ENCODE data around the gene MORN1. TPM values are rescaled to one million over a fixed set of nuclear protein-coding genes. Genes with fewer than 3 reads are reported as not detected.

The MORN1 gene
- total and polyA plus RNA-seq, 8 donors: 2.6 to 18.1 (median 5.7) TPM

GRCh38 chr1:2304921-2305681 lies 86.3 kb downstream of the MORN1 start:
- intact Hi-C loops (cut with DNase I; ENCODE audit: low total_unique reads): loop anchor here (10.0 kb wide), 1 partner anchor 100 kb away; no protein-coding TSS in a partner anchor
- Histone ChIP-seq H3K27ac (peak overlapping the region in 2 of 5 donors; percentile 39 to 44), H3K27me3 (no peaks in the 10 kb centered on the region), H3K4me1 (peaks cover 17 to 58% (median 35%) of the 10 kb centered on the region in 4 donors), H3K4me3 (no peak overlapping the region), H3K9me3 (no peaks in the 10 kb centered on the region), H3K36me3 (peaks cover 60 to 73% (median 66%) of the 10 kb centered on the region in 4 donors)
- 86 to 91% (median 91%) methylated on average over 47 to 49 of the region's 49 CpGs for WGBS, 5 donors
- DNase-seq: peak in 1 of 2 donors; percentile 63
- TF ChIP-seq EP300 (IDR thresholded peaks at IDR 0.05): no peak
- no peak for TF ChIP-seq POLR2A (IDR thresholded peaks at IDR 0.05)
- no peak for TF ChIP-seq CTCF (IDR thresholded peaks at IDR 0.05)
- no peak for TF ChIP-seq POLR2AphosphoS5 (IDR thresholded peaks at IDR 0.05)

GRCh38 chr1:2304282-2304681 lies 87.1 kb downstream of the MORN1 start:
- TF ChIP-seq EP300 (IDR thresholded peaks at IDR 0.05): no peak
- no peak for TF ChIP-seq POLR2A (IDR thresholded peaks at IDR 0.05)
- TF ChIP-seq CTCF (IDR thresholded peaks at IDR 0.05): no peak
- TF ChIP-seq POLR2AphosphoS5 (IDR thresholded peaks at IDR 0.05): no peak
- Histone ChIP-seq H3K27me3 (no peaks in the 10 kb centered on the region), H3K4me1 (peaks cover 24 to 62% (median 42%) of the 10 kb centered on the region in 4 donors), H3K4me3 (no peak overlapping the region), H3K27ac (peak overlapping the region in 1 of 5 donors; percentile 39), H3K9me3 (no peaks in the 10 kb centered on the region), H3K36me3 (peaks cover 59 to 73% (median 66%) of the 10 kb centered on the region in 4 donors)
- DNase-seq: no peak
- intact Hi-C loops (cut with DNase I; ENCODE audit: low total_unique reads): loop anchor here (10.0 kb wide), 1 partner anchor 99 kb away; no protein-coding TSS in a partner anchor
- 90 to 93% (median 90%) methylated on average over 20 to 22 of the region's 22 CpGs for WGBS, 5 donors

- H3K4me3 ChIP-seq: no peak overlapping the region
- intact Hi-C loops (cut with DNase I; ENCODE audit: low total_unique reads): loop anchor here (10.0 kb wide), 1 partner anchor 99 kb away; no protein-coding TSS in a partner anchor
- DNase-seq: no peak
- 91 to 96% (median 93%) methylated on average over 25 to 26 of the region's 26 CpGs for WGBS, 5 donors
- H3K9me3 ChIP-seq: no peaks in the 10 kb centered on the region
- TF ChIP-seq POLR2A (IDR thresholded peaks at IDR 0.05): no peak
- TF ChIP-seq EP300 (IDR thresholded peaks at IDR 0.05): no peak
- no peak for TF ChIP-seq CTCF (IDR thresholded peaks at IDR 0.05)
- TF ChIP-seq POLR2AphosphoS5 (IDR thresholded peaks at IDR 0.05): no peak
- no peaks in the 10 kb centered on the region for H3K27me3 ChIP-seq
- H3K36me3 ChIP-seq: peaks cover 54 to 69% (median 61%) of the 10 kb centered on the region in 4 donors
- H3K4me1 ChIP-seq: peaks cover 30 to 67% (median 47%) of the 10 kb centered on the region in 4 donors
- H3K27ac ChIP-seq: no peak overlapping the region
Measured at GRCh38 chr1:2303781-2304180, 87.6 kb downstream of the MORN1 start.

GRCh38 chr1:2303016-2303775 lies 88.2 kb downstream of the MORN1 start:
- DNase-seq: no peak
- Histone ChIP-seq H3K4me1 (peaks cover 32 to 73% (median 52%) of the 10 kb centered on the region in 4 donors), H3K9me3 (no peaks in the 10 kb centered on the region), H3K27me3 (no peaks in the 10 kb centered on the region), H3K4me3 (no peak overlapping the region), H3K36me3 (peaks cover 49 to 63% (median 55%) of the 10 kb centered on the region in 4 donors), H3K27ac (peak overlapping the region in 2 of 5 donors; percentile 83 to 84)
- WGBS, 5 donors: 78 to 87% (median 82%) methylated on average over 32 to 35 of the region's 35 CpGs
- intact Hi-C loops (cut with DNase I; ENCODE audit: low total_unique reads): loop anchor here (10.0 kb wide), 1 partner anchor 98 kb away; no protein-coding TSS in a partner anchor
- no peak for TF ChIP-seq POLR2A (IDR thresholded peaks at IDR 0.05)
- TF ChIP-seq POLR2AphosphoS5 (IDR thresholded peaks at IDR 0.05): no peak
- TF ChIP-seq CTCF (IDR thresholded peaks at IDR 0.05): no peak
- TF ChIP-seq EP300 (IDR thresholded peaks at IDR 0.05): no peak
